Measurements from ENCODE around the gene C12orf42. TPM values are rescaled to one million over a fixed set of nuclear protein-coding genes. Genes with fewer than 3 reads are reported as not detected.

C12orf42 gene
- total RNA-seq, 2 donors from 2014 or later: not detected

DNA sequence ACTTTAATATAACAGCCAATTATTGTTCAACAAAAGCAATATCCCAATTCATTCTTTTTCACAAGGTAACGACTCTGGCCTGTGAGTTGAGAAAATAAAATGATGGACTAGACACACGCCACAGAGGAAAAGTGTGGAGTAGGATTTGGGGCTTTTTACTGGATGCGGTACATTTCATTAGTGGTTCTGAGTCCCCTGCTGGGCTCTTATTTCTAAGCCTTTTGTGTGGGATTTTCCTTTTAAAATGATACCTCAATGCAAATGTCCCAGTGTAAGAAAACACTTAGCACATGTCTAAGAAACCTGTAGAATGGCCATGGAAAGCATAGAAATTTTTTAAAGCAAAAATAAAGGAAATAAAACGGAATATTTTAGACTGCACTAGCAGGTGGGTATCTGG is 73.4 kb downstream of the C12orf42 start:
- no peaks in the 10 kb centered on the region for H3K27me3 ChIP-seq
- no peaks in the 10 kb centered on the region for H3K4me1 ChIP-seq
- TF ChIP-seq, protein P1, sequence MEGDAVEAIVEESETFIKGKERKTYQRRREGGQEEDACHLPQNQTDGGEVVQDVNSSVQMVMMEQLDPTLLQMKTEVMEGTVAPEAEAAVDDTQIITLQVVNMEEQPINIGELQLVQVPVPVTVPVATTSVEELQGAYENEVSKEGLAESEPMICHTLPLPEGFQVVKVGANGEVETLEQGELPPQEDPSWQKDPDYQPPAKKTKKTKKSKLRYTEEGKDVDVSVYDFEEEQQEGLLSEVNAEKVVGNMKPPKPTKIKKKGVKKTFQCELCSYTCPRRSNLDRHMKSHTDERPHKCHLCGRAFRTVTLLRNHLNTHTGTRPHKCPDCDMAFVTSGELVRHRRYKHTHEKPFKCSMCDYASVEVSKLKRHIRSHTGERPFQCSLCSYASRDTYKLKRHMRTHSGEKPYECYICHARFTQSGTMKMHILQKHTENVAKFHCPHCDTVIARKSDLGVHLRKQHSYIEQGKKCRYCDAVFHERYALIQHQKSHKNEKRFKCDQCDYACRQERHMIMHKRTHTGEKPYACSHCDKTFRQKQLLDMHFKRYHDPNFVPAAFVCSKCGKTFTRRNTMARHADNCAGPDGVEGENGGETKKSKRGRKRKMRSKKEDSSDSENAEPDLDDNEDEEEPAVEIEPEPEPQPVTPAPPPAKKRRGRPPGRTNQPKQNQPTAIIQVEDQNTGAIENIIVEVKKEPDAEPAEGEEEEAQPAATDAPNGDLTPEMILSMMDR (IDR thresholded peaks at IDR 0.05): no peak
- H3K9me3 ChIP-seq: no peaks in the 10 kb centered on the region
- no peaks in the 10 kb centered on the region for H3K36me3 ChIP-seq
- DNase-seq: no peak
- H3K9ac ChIP-seq (ENCODE audit: low read depth in 2 of 2, low read length in 2 of 2): no peak overlapping the region
- intact Hi-C loops (cut with DNase I): no loop called here
- no peak overlapping the region for H3K4me3 ChIP-seq
- H3K27ac ChIP-seq: no peak overlapping the region

DNA sequence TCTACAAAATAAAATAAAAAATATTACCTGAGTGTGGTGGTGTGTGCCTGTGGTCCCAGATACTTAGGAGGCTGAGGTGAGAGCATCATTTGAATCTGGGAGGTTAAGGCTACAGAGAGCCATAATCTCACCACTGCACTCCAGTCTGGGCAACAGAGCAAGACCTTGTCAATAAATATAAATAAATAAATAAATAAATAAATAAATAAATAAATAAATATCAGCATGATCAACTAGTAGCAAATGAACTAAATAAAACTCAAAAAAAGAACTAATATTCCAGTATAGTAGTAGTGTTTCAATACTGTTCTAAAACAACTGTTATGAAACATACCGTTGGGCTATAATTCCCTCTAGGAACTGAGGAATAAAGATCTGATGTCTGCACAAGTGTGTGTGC is 74.4 kb downstream of the C12orf42 start:
- TF ChIP-seq, protein P1 (IDR thresholded peaks at IDR 0.05): no peak
- no peaks in the 10 kb centered on the region for H3K9me3 ChIP-seq
- H3K27ac ChIP-seq: no peak overlapping the region
- H3K9ac ChIP-seq (ENCODE audit: low read depth in 2 of 2, low read length in 2 of 2): no peak overlapping the region
- intact Hi-C loops (cut with DNase I): no loop called here
- H3K4me1 ChIP-seq: no peaks in the 10 kb centered on the region
- H3K27me3 ChIP-seq: no peaks in the 10 kb centered on the region
- no peaks in the 10 kb centered on the region for H3K36me3 ChIP-seq
- DNase-seq: no peak
- no peak overlapping the region for H3K4me3 ChIP-seq

DNA sequence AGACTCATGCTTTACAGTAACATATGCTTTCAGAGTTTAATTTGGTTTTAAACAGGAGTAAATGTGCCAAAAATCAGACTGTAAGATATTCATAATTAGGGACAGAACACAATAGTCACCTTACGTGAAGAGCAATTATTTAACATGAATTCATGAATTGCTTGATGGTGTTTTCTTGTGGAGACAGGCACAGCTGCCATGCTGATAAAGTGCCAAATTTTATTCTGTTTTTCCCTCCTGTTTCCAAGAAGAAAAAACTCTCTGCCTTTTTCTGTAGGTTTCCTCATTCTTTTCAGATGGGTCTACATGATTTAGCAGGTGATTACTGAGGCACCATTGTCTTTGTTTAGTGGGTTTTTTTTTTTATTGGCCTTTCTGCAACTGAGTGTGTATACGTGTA is 80.1 kb downstream of the C12orf42 start:
- intact Hi-C loops (cut with DNase I): no loop called here
- TF ChIP-seq, protein P1 (IDR thresholded peaks at IDR 0.05): no peak

DNA sequence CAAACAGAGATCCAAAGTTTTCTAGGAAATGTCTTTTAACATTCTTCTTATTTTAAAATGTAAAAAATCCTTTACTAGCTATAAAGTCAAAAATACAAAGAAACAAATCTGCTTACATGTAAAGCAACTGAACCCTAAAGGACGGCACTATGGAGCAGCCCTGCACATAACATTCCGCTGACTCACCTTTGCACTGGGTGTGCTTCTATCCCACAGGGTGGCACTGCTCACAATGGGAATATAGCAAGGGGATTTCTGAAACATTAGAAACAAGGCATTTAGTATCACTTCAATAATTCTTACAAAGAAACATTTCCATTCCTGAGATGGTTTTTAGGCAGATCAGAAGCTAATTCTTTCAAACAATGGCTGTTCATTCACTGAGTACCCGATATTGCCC is 94.3 kb downstream of the C12orf42 start:
- H3K4me3 ChIP-seq: no peak overlapping the region
- intact Hi-C loops (cut with DNase I): no loop called here
- TF ChIP-seq, protein P1 (IDR thresholded peaks at IDR 0.05): no peak

More for the DNA sequence above, 80.1 kb downstream of the C12orf42 start:
- Histone ChIP-seq H3K27ac (no peak overlapping the region), H3K4me1 (no peaks in the 10 kb centered on the region), H3K36me3 (no peaks in the 10 kb centered on the region), H3K9ac (ENCODE audit: low read depth in 2 of 2, low read length in 2 of 2) (no peak overlapping the region), H3K27me3 (no peaks in the 10 kb centered on the region), H3K9me3 (no peaks in the 10 kb centered on the region), H3K4me3 (no peak overlapping the region)
- DNase-seq: no peak

DNA sequence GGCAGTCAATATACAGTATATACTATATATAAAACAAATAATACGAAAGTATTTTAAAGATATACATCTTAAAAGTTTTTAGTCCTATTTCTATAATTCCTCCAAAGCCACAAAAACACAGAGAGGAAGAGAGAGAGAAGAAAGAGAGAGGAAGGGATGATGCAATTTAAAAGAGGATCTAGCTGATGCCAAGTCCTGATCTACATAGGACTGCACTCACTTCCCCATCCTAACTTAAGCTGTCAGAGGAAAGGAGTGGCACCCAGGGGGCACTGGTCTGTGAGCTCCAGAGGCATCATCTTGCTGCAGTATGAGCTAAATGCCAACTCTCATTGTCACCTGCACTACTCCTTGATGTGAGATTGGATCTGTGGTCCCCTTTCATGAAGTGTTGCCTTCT is 95.8 kb downstream of the C12orf42 start:
- Histone ChIP-seq H3K4me3 (no peak overlapping the region), H3K27ac (no peak overlapping the region), H3K9ac (ENCODE audit: low read depth in 2 of 2, low read length in 2 of 2) (no peak overlapping the region), H3K27me3 (no peaks in the 10 kb centered on the region), H3K4me1 (no peaks in the 10 kb centered on the region), H3K9me3 (no peaks in the 10 kb centered on the region), H3K36me3 (no peaks in the 10 kb centered on the region)
- no peak for DNase-seq
- intact Hi-C loops (cut with DNase I): no loop called here
- TF ChIP-seq, protein P1 (IDR thresholded peaks at IDR 0.05): no peak

More for the DNA sequence above, 94.3 kb downstream of the C12orf42 start:
- Histone ChIP-seq H3K36me3 (no peaks in the 10 kb centered on the region), H3K9me3 (no peaks in the 10 kb centered on the region), H3K4me1 (no peaks in the 10 kb centered on the region), H3K9ac (ENCODE audit: low read depth in 2 of 2, low read length in 2 of 2) (no peak overlapping the region), H3K27me3 (no peaks in the 10 kb centered on the region), H3K27ac (no peak overlapping the region)
- no peak for DNase-seq

DNA sequence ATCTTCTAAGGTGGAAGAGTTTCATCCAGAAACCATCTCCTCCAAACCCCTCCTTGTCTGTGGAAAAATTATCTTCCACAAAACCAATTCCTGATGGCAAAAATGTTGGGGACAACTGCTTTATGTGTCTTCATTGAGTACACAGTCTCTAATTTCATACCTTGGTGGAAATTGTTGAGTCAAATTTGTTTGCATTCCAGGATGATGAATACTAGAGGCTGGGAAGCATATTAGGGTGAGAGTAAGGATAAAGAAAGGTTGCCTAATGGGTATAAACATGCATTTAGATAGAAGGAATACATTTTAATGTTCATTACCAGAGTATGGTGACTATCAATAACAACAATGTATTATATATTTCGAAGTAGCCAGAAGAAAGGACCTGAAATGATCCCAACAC is 98.2 kb downstream of the C12orf42 start:
- Histone ChIP-seq H3K4me1 (no peaks in the 10 kb centered on the region), H3K9ac (ENCODE audit: low read depth in 2 of 2, low read length in 2 of 2) (no peak overlapping the region), H3K27me3 (no peaks in the 10 kb centered on the region), H3K27ac (no peak overlapping the region), H3K36me3 (no peaks in the 10 kb centered on the region), H3K4me3 (no peak overlapping the region), H3K9me3 (no peaks in the 10 kb centered on the region)
- intact Hi-C loops (cut with DNase I): no loop called here
- TF ChIP-seq, protein P1 (IDR thresholded peaks at IDR 0.05): no peak
- no peak for DNase-seq
